Activated CD4-positive, alpha-beta T cell treated with anti-CD3 and anti-CD28 coated beads, Interleukin-2, amount 50 U/mL, for 24 hours (primary cell): ENCODE data around the gene RHEBL1.

Experiments
- DNase-seq, 2 donors: peaks; one replicate each; pipeline ENCODE4 v3.0.0-alpha.2; 2020; ENCODE audit warnings: low read depth in 1 of 2, low spot score in 1 of 2

The RHEBL1 gene

DNA sequence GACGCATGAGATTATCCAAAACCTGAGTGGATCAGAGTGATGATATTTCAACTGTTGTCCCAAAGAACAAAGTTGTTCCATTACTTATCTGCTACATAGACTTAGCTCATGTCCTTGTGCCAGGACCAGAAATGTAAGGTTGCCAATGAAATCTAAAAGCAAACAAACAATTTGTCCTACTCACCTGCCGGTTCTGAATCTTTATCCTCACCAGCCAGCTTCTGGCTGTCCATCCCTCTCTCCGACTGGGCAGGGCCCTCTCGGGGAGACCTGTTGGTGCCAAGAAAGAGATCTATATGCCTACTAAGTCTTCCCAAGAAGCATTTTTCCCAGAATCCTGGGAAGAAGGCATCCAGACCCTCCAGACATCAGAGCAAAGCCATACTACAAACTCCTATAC, 14.7 kb downstream of the RHEBL1 start:
- no peak for DNase-seq

- DNase-seq: no peak
Measured at GRCh38 chr12:49054524-49054923, 15.3 kb downstream of the RHEBL1 start.

- DNase-seq: no peak
Measured at GRCh38 chr12:49054096-49054495, 15.7 kb downstream of the RHEBL1 start.

DNA sequence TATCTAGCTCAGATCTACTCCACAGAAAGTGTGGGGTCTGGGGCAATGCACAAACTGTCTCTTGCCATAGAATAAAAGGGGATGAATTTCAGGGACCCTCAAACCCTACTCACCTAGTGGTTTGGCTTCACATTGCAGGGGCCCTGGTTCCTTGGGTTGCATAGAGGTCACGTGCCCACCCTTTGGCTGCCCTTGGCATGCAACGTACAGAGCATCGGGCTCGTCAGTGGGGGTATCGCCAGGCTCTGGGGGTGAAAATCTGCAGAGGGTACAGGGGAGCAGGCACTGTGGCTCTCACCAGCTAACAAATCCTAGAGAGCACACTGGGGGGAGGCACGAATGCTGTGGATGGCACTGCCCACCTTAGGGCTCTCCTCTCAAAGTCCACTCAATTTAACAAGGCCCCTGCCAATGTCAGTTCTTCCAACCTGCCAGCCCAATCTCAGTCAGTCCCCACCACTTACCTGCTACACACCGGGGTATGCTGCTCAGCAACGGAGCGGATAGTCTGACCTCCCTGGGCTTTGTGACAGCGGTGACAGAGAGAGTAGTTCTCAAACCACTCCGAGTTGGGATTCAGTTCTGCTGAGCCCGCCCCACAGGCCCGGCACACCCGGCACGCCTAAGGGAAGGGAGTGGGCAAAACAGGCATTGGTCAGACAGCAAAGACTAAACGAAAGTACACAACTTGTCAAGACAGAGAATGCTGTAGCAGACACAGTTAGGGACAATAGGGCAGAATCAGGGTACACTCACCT, 17.1 kb downstream of the RHEBL1 start:
- no peak for DNase-seq

- DNase-seq: no peak
Measured at GRCh38 chr12:49051777-49052438, 17.9 kb downstream of the RHEBL1 start.

DNA sequence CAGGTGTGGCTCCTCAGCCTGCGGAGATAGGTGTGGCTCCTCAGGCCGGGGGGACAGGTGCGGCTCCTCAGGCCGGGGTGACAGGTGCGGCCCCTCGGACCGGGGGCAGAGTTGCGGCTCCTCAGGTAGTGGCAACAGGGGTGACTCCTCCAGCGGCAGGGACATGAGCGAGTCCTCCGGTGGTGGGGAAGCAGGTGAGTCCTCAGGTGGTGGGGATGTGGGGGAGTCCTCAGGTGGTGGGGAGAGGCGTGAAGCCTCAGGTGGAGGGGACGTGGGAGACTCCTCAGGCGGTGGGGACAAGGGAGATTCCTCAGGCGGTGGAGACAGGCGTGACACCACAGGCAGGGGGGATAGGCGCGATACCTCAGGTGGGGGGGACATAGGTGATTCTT, 18.4 kb downstream of the RHEBL1 start:
- no peak for DNase-seq

DNA sequence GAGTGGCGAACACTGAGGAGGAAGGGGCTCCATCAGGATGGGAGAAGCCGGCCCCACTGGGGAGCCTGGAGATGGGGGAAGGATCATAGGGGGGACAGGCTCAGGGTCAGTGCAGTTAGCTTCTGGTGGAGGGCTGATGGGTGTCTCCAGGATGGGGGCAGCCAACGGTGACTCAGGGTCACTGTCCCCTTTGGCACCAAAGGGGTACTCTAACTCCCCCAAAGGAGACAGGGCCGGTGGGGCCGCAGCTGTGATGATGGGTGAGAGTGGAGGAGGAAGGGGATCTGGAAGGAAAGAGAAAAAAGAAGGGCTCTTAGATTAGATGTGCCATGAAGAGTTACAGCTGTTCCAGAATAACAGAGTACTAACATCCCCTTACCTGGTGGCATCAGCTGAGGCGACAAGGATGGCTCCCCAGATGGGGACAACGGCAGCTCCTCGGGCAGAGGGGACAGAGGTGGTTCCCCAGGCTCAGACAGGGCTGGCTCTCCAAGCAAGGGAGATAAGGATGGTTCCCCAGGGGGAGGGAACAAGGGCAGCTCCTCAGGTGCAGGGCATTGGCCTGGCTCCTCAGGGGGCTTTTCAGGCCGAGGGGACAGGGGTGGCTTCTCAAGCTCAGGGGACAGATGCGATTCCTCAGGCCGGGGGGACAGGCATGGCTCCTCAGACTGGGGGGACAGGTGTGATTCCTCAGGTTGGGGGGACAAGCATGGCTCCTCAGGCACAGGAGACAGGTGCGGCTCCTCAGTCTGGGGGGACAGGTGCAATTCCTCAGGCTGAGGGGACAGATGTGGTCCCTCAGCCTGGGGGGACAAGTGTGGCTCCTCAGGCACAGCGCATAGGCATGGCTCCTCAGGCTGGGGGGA, 19.0 kb downstream of the RHEBL1 start:
- no peak for DNase-seq

GRCh38 chr12:49049566-49050224, 20.1 kb downstream of the RHEBL1 start:
- no peak for DNase-seq

DNA sequence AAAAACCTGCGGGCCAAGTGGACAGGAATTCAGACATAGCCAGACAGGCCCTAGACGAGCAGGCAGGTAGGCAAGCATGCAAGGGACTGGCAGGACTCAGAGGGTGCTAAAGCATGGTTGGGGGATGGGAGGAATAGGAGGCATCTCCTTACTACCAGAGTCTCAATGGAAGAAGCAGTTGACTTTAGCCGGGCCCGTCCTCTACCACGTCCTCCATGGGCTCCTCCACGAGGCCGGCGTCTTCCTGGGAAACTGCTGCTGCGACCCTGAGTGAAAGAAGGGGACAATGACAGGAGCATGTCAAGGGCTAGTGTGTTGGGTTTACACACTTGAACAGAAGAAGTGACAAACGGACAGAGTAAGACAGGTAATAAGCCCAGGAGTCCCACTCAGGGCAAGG, 20.8 kb downstream of the RHEBL1 start:
- no peak for DNase-seq

DNA sequence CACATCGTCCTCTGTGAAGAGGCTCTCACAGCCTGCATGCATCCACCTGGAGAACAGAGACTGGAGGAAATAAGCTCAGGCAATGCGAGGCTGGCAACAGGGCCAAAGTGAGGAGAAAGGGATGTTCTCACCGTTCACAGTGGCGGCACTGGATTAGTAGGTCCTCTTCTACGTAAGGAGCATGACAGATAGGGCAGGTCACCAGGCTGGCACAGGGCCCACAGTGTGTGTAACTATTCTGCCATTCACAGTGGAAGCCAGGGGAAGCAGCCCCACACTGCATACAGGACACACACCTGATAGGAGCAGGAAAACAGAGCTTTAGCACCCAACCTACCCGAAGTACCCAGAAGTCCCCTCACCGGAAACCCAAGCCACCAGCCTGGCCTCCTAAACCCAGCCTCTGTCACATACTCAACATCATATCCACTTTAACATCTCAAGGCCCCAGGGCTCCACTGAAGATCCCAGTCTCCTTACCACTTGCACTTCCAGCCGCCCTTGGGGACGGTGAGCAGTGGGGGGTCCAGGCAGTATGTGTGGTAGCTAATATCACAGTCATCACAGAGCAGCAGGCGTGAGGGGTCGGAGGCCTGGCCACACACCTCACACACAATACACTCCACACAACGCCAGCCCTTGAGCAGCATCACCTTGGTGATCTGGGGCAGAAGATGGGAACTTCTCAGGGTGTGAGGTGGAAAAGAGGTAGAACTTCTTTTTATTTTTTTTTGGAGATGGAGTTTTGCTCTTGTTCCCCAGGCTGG, 23.5 kb downstream of the RHEBL1 start:
- no peak for DNase-seq

- DNase-seq: no peak
Measured at GRCh38 chr12:49044660-49045059, 25.1 kb downstream of the RHEBL1 start.

- DNase-seq: peak; percentile 56 to 66
Measured at GRCh38 chr12:49043856-49044258, 25.9 kb downstream of the RHEBL1 start.

- DNase-seq: no peak
Measured at GRCh38 chr12:49043241-49043640, 26.5 kb downstream of the RHEBL1 start.

- DNase-seq: no peak
Measured at GRCh38 chr12:49041881-49042484, 27.8 kb downstream of the RHEBL1 start.

GRCh38 chr12:49041036-49041880, 28.5 kb downstream of the RHEBL1 start:
- DNase-seq: no peak

DNA sequence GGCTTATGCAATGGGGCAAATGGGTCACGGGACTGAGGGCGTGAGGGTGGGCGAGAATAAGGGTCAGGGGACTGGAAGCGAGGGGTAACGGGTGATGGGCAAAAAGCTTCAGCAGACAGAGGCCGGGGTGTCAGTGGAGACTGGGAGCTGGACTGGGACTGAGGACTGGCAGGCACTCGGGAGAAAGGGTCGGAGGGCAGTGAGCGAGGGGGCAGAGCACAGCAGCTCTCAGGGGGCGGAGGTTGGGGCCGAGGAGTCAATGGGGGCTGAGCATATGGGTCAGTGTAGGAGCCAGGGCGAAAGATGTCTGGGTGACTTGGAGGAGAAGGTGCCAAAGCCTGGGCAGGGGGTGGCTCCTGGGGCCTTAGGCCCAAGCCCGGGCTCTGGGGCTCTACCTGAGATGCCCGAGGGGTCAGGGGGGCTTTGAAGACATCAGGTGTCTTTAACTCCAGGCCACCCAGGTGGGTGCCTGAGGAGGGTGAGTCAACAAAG, 29.4 kb downstream of the RHEBL1 start:
- no peak for DNase-seq

DNA sequence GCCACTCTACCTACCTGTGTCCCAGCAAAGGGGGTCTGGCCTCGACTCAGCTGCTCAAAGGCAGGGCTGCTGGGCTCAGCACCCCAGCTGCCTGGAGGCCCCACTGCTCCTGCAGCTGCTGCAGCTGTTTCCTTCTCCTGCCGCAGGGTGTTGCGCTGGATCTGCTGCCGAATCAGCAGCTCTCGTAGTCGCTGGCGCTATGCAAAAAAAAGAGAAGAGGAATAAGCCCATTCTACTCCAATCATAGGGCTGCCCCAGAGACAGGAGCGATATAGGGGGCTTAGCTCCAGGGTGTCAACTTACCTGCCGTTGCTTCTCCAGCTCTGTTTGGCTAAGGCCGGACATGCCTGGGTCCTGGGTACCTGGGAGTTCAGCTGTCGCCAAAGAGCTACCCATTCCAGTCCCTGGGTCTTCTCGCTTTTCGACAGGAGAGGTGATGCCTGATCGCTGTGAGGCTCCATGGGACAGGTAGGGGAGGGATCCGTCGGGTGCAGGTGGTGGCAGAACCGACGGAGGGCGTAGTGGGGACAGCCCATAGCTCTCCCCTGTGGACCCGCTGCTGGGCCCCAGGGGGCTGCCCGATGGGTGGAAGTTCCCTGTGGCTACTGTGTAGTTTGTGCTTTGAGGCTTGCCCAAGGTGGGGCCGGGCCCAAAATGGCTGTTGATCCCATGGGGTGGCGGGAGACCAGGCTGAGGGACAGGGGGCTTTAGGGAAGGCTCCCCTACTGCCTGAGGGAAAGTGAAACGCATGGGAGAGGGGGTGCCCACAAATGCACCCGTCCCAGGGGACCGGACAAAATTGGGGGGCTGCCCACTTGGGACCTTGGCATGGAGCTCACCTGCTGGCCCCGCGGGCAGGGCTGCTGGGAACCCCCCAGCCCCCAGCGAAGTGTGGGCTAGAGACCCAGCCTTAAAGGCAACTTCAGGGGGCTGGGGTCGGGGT, 30.1 kb downstream of the RHEBL1 start:
- no peak for DNase-seq
